ENCODE data around the gene MIGA2. TPM values are rescaled to one million over a fixed set of nuclear protein-coding genes. Genes with fewer than 3 reads are reported as not detected.

Gene MIGA2
- total and polyA plus RNA-seq, 9 of the 15 experiments (the other 6 are each of a cell fraction or from before 2014, with no cell fraction given) = 0.15 to 54.1 (median 18.0) TPM

DNA sequence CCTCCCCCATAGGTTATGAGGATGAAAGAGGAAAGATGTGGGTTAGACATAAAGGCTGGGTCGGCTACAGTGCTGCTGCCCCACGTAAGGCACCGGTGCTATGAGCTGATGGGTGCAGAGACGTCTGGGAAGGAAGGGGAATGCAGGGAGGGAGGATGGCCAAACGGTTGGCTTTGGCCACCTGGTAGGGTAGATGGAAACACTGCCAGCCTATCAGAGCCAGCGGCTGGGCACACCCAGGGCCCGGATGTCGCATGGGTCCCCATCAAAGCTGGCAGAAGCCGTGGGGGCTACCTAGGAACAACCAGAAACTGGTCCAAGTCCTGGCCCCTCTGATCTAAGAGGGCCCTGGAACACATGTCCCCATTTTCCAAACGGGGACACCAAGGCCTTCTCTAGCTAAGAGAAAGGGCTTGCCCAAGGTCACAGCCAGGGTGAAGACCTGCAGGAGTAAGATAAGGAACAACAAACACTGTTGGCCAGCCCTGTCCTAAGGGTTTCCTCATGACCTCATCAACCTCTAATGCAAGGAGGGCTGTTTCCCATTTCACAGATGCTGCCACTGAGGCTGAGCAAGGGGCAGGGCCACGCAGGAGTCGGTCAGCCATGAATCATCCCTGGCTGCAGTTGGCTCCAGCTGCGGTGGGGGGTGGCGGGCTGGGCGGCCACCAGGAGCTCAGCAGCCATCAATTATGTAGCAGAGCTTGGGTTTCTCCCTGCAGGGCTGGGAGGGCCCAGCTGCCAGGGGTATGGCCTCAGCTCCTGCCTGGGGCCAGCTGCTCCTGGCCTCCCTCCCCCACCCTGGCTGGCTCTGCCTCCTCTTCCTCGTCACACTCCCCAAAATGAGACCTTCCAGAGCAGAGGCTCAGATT, 13.2 kb upstream of the MIGA2 start (continued):
- no peak for TF ChIP-seq PYGO2 (tag; IDR thresholded peaks at IDR 0.05)
- TF ChIP-seq ZNF197 (CRISPR knock-in tag; IDR thresholded peaks at IDR 0.05; ENCODE audit: low read depth) = no peak
- TF ChIP-seq, protein P1, sequence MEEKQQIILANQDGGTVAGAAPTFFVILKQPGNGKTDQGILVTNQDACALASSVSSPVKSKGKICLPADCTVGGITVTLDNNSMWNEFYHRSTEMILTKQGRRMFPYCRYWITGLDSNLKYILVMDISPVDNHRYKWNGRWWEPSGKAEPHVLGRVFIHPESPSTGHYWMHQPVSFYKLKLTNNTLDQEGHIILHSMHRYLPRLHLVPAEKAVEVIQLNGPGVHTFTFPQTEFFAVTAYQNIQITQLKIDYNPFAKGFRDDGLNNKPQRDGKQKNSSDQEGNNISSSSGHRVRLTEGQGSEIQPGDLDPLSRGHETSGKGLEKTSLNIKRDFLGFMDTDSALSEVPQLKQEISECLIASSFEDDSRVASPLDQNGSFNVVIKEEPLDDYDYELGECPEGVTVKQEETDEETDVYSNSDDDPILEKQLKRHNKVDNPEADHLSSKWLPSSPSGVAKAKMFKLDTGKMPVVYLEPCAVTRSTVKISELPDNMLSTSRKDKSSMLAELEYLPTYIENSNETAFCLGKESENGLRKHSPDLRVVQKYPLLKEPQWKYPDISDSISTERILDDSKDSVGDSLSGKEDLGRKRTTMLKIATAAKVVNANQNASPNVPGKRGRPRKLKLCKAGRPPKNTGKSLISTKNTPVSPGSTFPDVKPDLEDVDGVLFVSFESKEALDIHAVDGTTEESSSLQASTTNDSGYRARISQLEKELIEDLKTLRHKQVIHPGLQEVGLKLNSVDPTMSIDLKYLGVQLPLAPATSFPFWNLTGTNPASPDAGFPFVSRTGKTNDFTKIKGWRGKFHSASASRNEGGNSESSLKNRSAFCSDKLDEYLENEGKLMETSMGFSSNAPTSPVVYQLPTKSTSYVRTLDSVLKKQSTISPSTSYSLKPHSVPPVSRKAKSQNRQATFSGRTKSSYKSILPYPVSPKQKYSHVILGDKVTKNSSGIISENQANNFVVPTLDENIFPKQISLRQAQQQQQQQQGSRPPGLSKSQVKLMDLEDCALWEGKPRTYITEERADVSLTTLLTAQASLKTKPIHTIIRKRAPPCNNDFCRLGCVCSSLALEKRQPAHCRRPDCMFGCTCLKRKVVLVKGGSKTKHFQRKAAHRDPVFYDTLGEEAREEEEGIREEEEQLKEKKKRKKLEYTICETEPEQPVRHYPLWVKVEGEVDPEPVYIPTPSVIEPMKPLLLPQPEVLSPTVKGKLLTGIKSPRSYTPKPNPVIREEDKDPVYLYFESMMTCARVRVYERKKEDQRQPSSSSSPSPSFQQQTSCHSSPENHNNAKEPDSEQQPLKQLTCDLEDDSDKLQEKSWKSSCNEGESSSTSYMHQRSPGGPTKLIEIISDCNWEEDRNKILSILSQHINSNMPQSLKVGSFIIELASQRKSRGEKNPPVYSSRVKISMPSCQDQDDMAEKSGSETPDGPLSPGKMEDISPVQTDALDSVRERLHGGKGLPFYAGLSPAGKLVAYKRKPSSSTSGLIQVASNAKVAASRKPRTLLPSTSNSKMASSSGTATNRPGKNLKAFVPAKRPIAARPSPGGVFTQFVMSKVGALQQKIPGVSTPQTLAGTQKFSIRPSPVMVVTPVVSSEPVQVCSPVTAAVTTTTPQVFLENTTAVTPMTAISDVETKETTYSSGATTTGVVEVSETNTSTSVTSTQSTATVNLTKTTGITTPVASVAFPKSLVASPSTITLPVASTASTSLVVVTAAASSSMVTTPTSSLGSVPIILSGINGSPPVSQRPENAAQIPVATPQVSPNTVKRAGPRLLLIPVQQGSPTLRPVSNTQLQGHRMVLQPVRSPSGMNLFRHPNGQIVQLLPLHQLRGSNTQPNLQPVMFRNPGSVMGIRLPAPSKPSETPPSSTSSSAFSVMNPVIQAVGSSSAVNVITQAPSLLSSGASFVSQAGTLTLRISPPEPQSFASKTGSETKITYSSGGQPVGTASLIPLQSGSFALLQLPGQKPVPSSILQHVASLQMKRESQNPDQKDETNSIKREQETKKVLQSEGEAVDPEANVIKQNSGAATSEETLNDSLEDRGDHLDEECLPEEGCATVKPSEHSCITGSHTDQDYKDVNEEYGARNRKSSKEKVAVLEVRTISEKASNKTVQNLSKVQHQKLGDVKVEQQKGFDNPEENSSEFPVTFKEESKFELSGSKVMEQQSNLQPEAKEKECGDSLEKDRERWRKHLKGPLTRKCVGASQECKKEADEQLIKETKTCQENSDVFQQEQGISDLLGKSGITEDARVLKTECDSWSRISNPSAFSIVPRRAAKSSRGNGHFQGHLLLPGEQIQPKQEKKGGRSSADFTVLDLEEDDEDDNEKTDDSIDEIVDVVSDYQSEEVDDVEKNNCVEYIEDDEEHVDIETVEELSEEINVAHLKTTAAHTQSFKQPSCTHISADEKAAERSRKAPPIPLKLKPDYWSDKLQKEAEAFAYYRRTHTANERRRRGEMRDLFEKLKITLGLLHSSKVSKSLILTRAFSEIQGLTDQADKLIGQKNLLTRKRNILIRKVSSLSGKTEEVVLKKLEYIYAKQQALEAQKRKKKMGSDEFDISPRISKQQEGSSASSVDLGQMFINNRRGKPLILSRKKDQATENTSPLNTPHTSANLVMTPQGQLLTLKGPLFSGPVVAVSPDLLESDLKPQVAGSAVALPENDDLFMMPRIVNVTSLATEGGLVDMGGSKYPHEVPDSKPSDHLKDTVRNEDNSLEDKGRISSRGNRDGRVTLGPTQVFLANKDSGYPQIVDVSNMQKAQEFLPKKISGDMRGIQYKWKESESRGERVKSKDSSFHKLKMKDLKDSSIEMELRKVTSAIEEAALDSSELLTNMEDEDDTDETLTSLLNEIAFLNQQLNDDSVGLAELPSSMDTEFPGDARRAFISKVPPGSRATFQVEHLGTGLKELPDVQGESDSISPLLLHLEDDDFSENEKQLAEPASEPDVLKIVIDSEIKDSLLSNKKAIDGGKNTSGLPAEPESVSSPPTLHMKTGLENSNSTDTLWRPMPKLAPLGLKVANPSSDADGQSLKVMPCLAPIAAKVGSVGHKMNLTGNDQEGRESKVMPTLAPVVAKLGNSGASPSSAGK (IDR thresholded peaks at IDR 0.05) = no peak
- TF ChIP-seq CCNT2 (IDR thresholded peaks at IDR 0.05; ENCODE audit: borderline replicate concordance, extremely low read depth, insufficient read length, low read depth, low read length) = no peak
- TF ChIP-seq CBFA2T3 (IDR thresholded peaks at IDR 0.05) = peak; percentile 89
- no peak for TF ChIP-seq XRCC4 (IDR thresholded peaks at IDR 0.05; ENCODE audit: extremely low read depth, insufficient read depth, insufficient read length)
- peak; percentile 90 for TF ChIP-seq MTA3 (IDR thresholded peaks at IDR 0.05; ENCODE audit: borderline replicate concordance)
- TF ChIP-seq, protein P2, sequence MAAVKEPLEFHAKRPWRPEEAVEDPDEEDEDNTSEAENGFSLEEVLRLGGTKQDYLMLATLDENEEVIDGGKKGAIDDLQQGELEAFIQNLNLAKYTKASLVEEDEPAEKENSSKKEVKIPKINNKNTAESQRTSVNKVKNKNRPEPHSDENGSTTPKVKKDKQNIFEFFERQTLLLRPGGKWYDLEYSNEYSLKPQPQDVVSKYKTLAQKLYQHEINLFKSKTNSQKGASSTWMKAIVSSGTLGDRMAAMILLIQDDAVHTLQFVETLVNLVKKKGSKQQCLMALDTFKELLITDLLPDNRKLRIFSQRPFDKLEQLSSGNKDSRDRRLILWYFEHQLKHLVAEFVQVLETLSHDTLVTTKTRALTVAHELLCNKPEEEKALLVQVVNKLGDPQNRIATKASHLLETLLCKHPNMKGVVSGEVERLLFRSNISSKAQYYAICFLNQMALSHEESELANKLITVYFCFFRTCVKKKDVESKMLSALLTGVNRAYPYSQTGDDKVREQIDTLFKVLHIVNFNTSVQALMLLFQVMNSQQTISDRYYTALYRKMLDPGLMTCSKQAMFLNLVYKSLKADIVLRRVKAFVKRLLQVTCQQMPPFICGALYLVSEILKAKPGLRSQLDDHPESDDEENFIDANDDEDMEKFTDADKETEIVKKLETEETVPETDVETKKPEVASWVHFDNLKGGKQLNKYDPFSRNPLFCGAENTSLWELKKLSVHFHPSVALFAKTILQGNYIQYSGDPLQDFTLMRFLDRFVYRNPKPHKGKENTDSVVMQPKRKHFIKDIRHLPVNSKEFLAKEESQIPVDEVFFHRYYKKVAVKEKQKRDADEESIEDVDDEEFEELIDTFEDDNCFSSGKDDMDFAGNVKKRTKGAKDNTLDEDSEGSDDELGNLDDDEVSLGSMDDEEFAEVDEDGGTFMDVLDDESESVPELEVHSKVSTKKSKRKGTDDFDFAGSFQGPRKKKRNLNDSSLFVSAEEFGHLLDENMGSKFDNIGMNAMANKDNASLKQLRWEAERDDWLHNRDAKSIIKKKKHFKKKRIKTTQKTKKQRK (IDR thresholded peaks at IDR 0.05; ENCODE audit: borderline replicate concordance, low read depth, low read length) = no peak
- TF ChIP-seq ZNF124 (CRISPR knock-in tag; IDR thresholded peaks at IDR 0.05) = no peak
- TF ChIP-seq GABPB2 (CRISPR knock-in tag; conservative IDR thresholded peaks at IDR 0.05) = no peak
- TF ChIP-seq SREBF1 (IDR thresholded peaks at IDR 0.05; ENCODE audit: borderline replicate concordance, low read depth, low read length) = no peak
